ENCODE measurements around the gene SLC35E2B. TPM values are rescaled to one million over a fixed set of nuclear protein-coding genes. Genes with fewer than 3 reads are reported as not detected.
"Not testable (repeated sequence)": the region's sequence is repeated elsewhere in the genome, so short reads cannot be mapped to it uniquely, and the experiment has no call there.

SLC35E2B gene
- total RNA-seq, 1 donor from 2014 or later, result 25.2 TPM

- not testable (repeated sequence) for DNase-seq
Observed at GRCh38 chr1:1637479-1637875, 55.1 kb downstream of the SLC35E2B start.

DNA sequence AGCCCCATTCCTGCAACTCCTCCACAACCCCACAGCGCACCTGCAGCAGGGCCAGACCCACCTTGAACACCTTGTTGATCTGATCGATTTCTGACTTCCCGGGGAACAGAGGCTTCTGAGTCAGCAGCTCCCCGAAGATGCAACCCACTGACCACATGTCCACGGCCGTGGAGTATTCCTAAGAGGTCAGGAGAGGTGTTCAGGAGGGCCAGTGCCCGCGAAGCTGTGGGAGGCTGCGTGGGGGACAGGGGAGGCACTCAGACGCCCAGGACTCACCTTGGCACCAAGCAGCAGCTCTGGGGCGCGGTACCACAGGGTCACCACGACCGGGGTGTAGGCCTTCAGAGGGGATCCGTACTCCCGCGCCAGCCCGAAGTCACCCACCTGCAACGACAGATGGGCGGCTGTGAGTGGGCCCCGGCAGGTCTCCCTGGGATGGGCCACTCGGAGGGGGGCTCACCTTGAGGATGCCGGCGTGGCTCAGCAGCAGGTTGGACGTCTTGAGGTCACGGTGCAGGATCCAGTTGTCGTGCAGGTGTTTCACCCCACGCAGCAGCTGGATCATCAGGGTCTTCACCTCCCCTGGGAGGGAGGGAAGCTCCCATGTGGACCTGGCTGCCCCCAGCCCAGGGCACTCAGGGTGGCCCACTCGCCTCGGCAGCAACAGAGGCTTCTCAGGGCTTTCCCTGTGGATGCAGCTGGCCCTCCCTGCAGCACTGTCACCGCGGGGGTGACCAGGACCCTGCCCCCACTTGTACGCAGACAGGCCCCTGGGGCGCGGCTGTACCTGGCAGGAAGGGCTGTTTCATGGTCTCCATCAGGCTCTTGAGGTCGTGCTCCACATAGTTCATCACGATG lies 55.7 kb downstream of the SLC35E2B start:
- DNase-seq, result not testable (repeated sequence)

DNA sequence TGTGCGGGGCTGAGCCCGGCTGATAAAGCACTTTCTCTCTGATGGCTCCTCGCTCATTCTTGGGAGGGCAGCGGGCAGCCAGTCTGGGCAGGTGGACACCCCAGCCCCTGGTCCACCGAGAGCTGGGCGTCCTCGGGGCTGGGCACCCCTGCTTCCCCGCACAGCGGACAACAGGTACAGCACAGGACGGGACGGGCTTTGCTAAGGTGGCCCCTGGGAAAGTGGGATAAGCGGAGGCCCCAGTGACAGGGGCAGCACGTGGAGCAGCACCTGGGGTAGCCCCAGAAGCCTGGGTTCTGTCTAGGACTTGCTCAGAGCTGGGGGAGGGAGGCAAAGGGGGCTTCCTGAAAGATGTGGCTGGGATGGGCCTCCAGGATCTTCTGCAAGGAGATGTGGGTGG lies 58.0 kb downstream of the SLC35E2B start:
- DNase-seq, result not testable (repeated sequence)

DNA sequence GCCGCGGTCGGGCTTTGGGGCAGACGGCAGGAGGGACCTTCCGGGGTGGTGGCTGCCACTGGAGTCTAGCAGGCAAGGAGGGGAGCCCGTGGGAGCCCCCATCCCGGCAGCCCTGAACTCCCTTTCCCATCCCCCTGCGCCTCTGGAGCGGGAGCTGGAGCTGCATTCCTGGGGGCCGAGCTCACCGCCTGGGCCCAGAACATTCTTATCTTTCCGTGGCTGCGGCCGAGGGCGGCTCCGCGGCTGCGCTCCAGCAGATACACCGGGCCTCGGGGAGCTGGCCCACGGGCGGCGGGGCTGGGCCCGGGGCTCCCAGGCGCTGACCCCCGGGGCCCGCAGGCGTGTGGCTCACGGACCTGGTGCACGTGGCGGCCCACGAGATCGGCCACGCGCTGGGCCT lies 59.2 kb downstream of the SLC35E2B start:
- DNase-seq, result not testable (repeated sequence)

DNA sequence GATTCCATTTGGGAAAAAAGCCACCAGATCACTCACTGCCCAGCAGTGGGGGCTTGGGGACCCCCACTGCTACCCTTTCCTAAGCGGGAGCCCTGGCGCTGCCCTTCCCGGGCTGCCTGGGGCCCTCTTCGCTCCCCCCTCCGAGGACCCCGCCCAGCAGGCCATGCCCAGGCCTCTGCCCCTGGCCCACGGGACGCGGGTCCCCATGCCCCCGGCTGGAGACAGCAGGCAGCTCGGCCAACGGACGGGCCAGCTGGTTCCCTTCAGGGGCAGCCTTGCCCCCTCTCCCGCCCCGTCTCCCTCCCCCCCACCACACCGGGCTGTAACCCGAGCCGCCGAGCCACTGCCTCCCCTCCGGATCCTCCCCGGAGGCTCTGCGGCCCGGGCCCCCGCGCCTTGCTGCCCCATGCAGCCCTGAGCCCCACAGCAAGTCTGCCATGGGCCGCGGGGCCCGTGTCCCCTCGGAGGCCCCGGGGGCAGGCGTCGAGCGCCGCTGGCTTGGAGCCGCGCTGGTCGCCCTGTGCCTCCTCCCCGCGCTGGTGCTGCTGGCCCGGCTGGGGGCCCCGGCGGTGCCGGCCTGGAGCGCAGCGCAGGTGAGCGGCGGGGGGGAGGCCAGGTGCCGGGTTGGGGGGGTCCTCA lies 60.7 kb downstream of the SLC35E2B start, which contains the start of gene MMP23B:
Gene MMP23B (plus strand): TSS at position 392 of the 639 bp plus-strand sequence. CDS start 46 bp downstream, at position 438.
- no peak for DNase-seq

GRCh38 chr1:1630965-1631781 lies 61.4 kb downstream of the SLC35E2B start:
- no peak for DNase-seq

GRCh38 chr1:1630191-1630964 lies 62.2 kb downstream of the SLC35E2B start:
- DNase-seq, result peak; percentile 70

GRCh38 chr1:1629430-1630190 lies 63.0 kb downstream of the SLC35E2B start:
- no peak for DNase-seq

GRCh38 chr1:1628754-1629429 lies 63.7 kb downstream of the SLC35E2B start:
- DNase-seq, result no peak

GRCh38 chr1:1627829-1628753 lies 64.5 kb downstream of the SLC35E2B start:
- DNase-seq, result no peak

DNA sequence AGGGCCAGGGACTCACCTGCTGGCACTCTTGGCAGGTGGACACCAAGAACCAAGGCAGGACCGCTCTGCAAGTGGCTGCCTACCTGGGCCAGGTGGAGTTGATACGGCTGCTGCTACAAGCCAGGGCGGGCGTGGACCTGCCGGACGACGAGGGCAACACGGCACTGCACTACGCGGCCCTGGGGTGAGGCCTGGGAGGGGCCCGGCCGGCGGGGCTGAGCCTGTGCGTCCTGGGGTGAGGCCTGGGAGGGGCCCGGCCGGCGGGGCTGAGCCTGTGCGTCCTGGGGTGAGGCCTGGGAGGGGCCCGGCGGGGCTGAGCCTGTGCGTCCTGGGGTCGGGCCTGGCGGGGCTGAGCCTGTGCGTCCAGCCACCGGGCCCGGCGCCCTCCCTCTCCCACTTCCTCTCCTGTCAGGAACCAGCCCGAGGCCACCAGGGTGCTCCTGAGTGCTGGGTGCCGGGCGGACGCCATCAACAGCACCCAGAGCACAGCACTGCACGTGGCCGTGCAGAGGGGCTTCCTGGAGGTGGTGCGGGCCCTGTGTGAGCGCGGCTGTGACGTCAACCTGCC lies 65.2 kb downstream of the SLC35E2B start:
- DNase-seq, result no peak

DNA sequence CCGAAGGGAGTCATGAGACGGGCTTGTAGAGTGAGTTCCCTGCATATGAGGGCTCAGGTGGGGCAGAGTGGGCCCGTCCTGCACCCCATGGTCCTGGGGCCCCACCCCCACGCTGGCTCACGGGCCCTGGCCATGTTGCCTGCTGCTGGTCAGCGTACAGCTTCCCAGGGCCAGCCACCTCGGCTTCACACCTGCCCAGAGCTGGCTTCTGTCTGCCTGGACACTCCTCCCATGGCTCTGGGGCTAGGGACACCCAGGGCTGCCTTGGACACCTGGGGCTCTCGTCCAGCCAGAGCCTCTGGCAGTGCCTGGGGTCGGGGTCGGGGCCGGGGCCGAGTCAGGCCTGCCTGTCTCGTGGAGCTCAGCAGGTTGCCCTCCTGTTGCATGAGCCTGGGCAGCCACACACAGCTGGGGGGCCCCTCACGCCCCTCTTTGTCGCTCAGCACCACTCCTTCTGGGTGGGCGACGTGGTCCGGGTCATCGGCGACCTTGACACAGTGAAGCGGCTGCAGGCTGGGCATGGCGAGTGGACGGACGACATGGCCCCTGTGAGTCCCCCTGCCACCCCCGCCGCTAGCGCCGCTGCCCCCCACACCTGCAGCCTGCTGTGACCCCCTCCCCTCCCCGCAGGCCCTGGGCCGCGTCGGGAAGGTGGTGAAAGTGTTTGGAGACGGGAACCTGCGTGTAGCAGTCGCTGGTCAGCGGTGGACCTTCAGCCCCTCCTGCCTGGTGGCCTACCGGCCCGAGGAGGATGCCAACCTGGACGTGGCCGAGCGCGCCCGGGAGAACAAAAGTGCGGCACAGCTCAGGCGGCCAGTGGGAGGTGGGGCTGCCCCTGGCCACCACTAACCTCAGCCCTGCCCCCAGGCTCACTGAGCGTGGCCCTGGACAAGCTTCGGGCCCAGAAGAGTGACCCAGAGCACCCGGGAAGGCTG lies 66.1 kb downstream of the SLC35E2B start:
- DNase-seq, result no peak

- no peak for DNase-seq
Observed at GRCh38 chr1:1625824-1626206, 66.8 kb downstream of the SLC35E2B start.

- no peak for DNase-seq
Observed at GRCh38 chr1:1625404-1625775, 67.2 kb downstream of the SLC35E2B start.

- DNase-seq, result no peak
Observed at GRCh38 chr1:1624443-1625403, 67.9 kb downstream of the SLC35E2B start.

GRCh38 chr1:1623631-1624442 lies 68.8 kb downstream of the SLC35E2B start:
- DNase-seq, result no peak
